ENCODE measurements around the gene CCNE1. TPM values are rescaled to one million over a fixed set of nuclear protein-coding genes. Genes with fewer than 3 reads are reported as not detected.
A peak's percentile ranks its signal among the peaks of the same experiment; 100 is the strongest.

CCNE1 gene
- total and polyA plus RNA-seq, 10 of the 15 experiments (the other 5 are each of a cell fraction or from before 2014, with no cell fraction given), result 6.3 to 44.2 (median 35.8) TPM

- SMC1A ChIA-PET (ENCODE audit: uncharacterized antibody, unreplicated experiment), result interaction anchor here (1.3 to 3.4 kb wide), 2 partner anchors 86 to 142 kb away, joined by 5 to 14 read pairs; no protein-coding TSS in a partner anchor
- Histone ChIP-seq H3K79me2 (ENCODE audit: control insufficient read depth, insufficient read depth, low read length) (no peaks in the 10 kb centered on the region), H3K27me3 (replicated peaks in 1 of 2; ENCODE audit: control insufficient read depth in 2 of 2, insufficient read depth in 2 of 2, low read length in 1 of 2) (no peaks in the 10 kb centered on the region; a peak in 1 of 4 replicates), H4K20me1 (ENCODE audit: control insufficient read depth, insufficient read depth) (no peaks in the 10 kb centered on the region), H3K36me3 (ENCODE audit: control insufficient read depth in 2 of 2, insufficient read depth in 2 of 2, low read length in 1 of 2) (no peaks in the 10 kb centered on the region), H3K4me3 (no peak overlapping the region), H3K4me2 (ENCODE audit: control insufficient read depth, insufficient read depth) (peak overlapping the region; percentile 18; the same call in 1 of the 2 replicates), H3K9ac (ENCODE audit: control insufficient read depth, insufficient read depth, low read length) (no peak overlapping the region), H3K27ac (ENCODE audit: control insufficient read depth, insufficient read depth) (no peak overlapping the region), H3K4me1 (ENCODE audit: control insufficient read depth, insufficient read depth, low read length) (no peaks in the 10 kb centered on the region; the same call in 1 of the 2 replicates), H3K9me3 (replicated peaks; ENCODE audit: control insufficient read depth, insufficient read depth, low read length) (peaks cover 3% of the 10 kb centered on the region; the same call in 2 of the 3 replicates), H2AFZ (ENCODE audit: control insufficient read depth, low read depth, low read length) (no peak overlapping the region)
- no TSS peak for BruUV-seq (replicated peaks)
- in situ Hi-C loops (cut with MboI) (loop anchor here (5.0 kb wide), 2 partner anchors 100 to 135 kb away; no protein-coding TSS in a partner anchor), intact Hi-C loops (cut with micrococcal nuclease; ENCODE audit: unreplicated experiment) (loop anchor here (2.0 kb wide), 1 partner anchor 111 kb away; no protein-coding TSS in a partner anchor)
- RAD21 ChIA-PET (ENCODE audit: unreplicated experiment), result interaction anchor here (0.6 to 2.4 kb wide), 9 partner anchors 18 to 158 kb away, joined by 3 to 19 read pairs (median 4); no protein-coding TSS in a partner anchor
- ATAC-seq (no peak), FAIRE-seq (no peak), DNase-seq (ENCODE audit: low read depth, low spot score) (no peak)
- WGBS (ENCODE audit: insufficient coverage, insufficient replicate concordance, low lambda C conversion rate, missing lambda C conversion rate), result 13% methylated on average over 32 of the region's 33 CpGs
- CTCF ChIA-PET, result interaction anchor here (0.7 to 5.9 kb wide), 14 partner anchors 14 to 156 kb away, joined by 3 to 51 read pairs (median 4); partner anchors contain the start of gene URI1
- POLR2A ChIA-PET, result no interaction called here
- TF ChIP-seq IRF5 (IDR thresholded peaks at IDR 0.05; ENCODE audit: borderline replicate concordance) (no peak), ESRRA (IDR thresholded peaks at IDR 0.05; ENCODE audit: low read length) (no peak), ATF2 (IDR thresholded peaks at IDR 0.05; ENCODE audit: low read length) (no peak), HDGF (IDR thresholded peaks at IDR 0.05) (no peak), CBX3 (IDR thresholded peaks at IDR 0.05; ENCODE audit: borderline replicate concordance, low read depth) (no peak), PKNOX1 (IDR thresholded peaks at IDR 0.05) (no peak), ZNF384 (IDR thresholded peaks at IDR 0.05; ENCODE audit: borderline replicate concordance, low read depth, low read length) (no peak), ZBED1 (IDR thresholded peaks at IDR 0.05; ENCODE audit: borderline replicate concordance) (no peak), SUPT20H (IDR thresholded peaks at IDR 0.05; ENCODE audit: borderline replicate concordance, control insufficient read depth, low read depth, low read length) (no peak), MYC (IDR thresholded peaks at IDR 0.05; ENCODE audit: insufficient read depth, insufficient read length, insufficient replicate concordance, low read length, severe bottlenecking) (no peak), HDAC6 (IDR thresholded peaks at IDR 0.05; ENCODE audit: unreplicated experiment) (no peak), NR2F1 (conservative IDR thresholded peaks at IDR 0.05) (no peak), NR2C1 (IDR thresholded peaks at IDR 0.05) (no peak), IRF4 (IDR thresholded peaks at IDR 0.05; ENCODE audit: low read depth, low read length) (no peak), POLR2AphosphoS5 (IDR thresholded peaks at IDR 0.05; ENCODE audit: low read length) (no peak), PRDM15 (CRISPR knock-in tag; IDR thresholded peaks at IDR 0.05) (no peak), SP1 (IDR thresholded peaks at IDR 0.05; ENCODE audit: low read depth, low read length) (no peak)
Observed at GRCh38 chr19:29872224-29872731, 60.5 kb downstream of the CCNE1 start.
